Kidney epithelial cell (primary cell): ENCODE data around the gene KLF2. TPM values are rescaled to one million over a fixed set of nuclear protein-coding genes. Genes with fewer than 3 reads are reported as not detected.

ENCODE experiments used
- DNase-seq: peaks from one replicate; pipeline ENCODE4 v3.0.0-alpha.2; 2010; ENCODE audit warnings: low read depth
- H3K27me3 ChIP-seq: 2 replicates; pipeline ENCODE4 v1.6.0; 2011; ENCODE audit warnings: low read length; ENCODE audit not compliant: control insufficient read depth, insufficient read depth
- H3K36me3 ChIP-seq: 2 replicates; pipeline ENCODE4 v1.5.1; 2011; ENCODE audit warnings: low read length; ENCODE audit not compliant: control insufficient read depth, insufficient read depth
- H3K4me3 ChIP-seq: 2 replicates; pipeline ENCODE4 v1.5.1; 2011; ENCODE audit warnings: low read depth, mild to moderate bottlenecking, control low read depth, low read length
- CTCF ChIP-seq: IDR thresholded peaks from 2 replicates; pipeline ENCODE4 v1.5.1; 2011; ENCODE audit warnings: mild to moderate bottlenecking, moderate library complexity, low read length, control low read depth, inconsistent platforms; ENCODE audit not compliant: insufficient read depth, poor library complexity, severe bottlenecking
- total RNA-seq: library from RNA; depleted of rRNA; stranded (reverse); fragments of >200 nt; gene quantifications from 2 replicates; pipeline ENCODE4 v1.2.3, GENCODE V29; 2015

The KLF2 gene
- total RNA-seq, 1 donor from 2014 or later, result 0.67 TPM

- Histone ChIP-seq H3K36me3 (no peaks in the 10 kb centered on the region), H3K27me3 (no peaks in the 10 kb centered on the region), H3K4me3 (no peak overlapping the region)
- no peak for DNase-seq
- TF ChIP-seq CTCF, result no peak
Measured at GRCh38 chr19:16368385-16369305, 44.0 kb downstream of the KLF2 start.

GRCh38 chr19:16369306-16369663, 44.7 kb downstream of the KLF2 start:
- H3K27me3 ChIP-seq, result no peaks in the 10 kb centered on the region
- no peak for DNase-seq
- no peak overlapping the region for H3K4me3 ChIP-seq
- no peak for TF ChIP-seq CTCF
- H3K36me3 ChIP-seq, result no peaks in the 10 kb centered on the region

- Histone ChIP-seq H3K4me3 (no peak overlapping the region), H3K36me3 (no peaks in the 10 kb centered on the region), H3K27me3 (no peaks in the 10 kb centered on the region)
- TF ChIP-seq CTCF, result no peak
- DNase-seq, result no peak
Measured at GRCh38 chr19:16369664-16370576, 45.3 kb downstream of the KLF2 start.

GRCh38 chr19:16370641-16371391, 46.2 kb downstream of the KLF2 start:
- TF ChIP-seq CTCF, result no peak
- H3K36me3 ChIP-seq, result no peaks in the 10 kb centered on the region
- no peak overlapping the region for H3K4me3 ChIP-seq
- no peak for DNase-seq
- no peaks in the 10 kb centered on the region for H3K27me3 ChIP-seq

- no peak for TF ChIP-seq CTCF
- DNase-seq, result no peak
- Histone ChIP-seq H3K36me3 (no peaks in the 10 kb centered on the region), H3K27me3 (no peaks in the 10 kb centered on the region), H3K4me3 (no peak overlapping the region)
Measured at GRCh38 chr19:16371540-16371986, 46.9 kb downstream of the KLF2 start.
